GM12873 (cell line): Measurements from ENCODE around the gene FAM89B.

Source experiments
- CTCF ChIP-seq: IDR thresholded peaks from 2 replicates; pipeline ENCODE4 v1.5.1; 2012; ENCODE audit warnings: low read depth, mild to moderate bottlenecking, moderate library complexity, low read length, control low read depth; ENCODE audit not compliant: insufficient read depth; ENCODE audit errors: missing control alignments

The FAM89B gene

GRCh38 chr11:65529475-65530156 lies 42.7 kb upstream of the FAM89B start:
- no peak for TF ChIP-seq CTCF

- peak; percentile 56 for TF ChIP-seq CTCF
Observed at GRCh38 chr11:65530157-65530496, 42.2 kb upstream of the FAM89B start.

GRCh38 chr11:65532388-65533064 lies 39.8 kb upstream of the FAM89B start:
- no peak for TF ChIP-seq CTCF

- TF ChIP-seq CTCF = no peak
Observed at GRCh38 chr11:65535102-65535501, 37.2 kb upstream of the FAM89B start.

GRCh38 chr11:65536412-65537295 lies 35.7 kb upstream of the FAM89B start:
- no peak for TF ChIP-seq CTCF

- no peak for TF ChIP-seq CTCF
Observed at GRCh38 chr11:65537296-65537597, 35.1 kb upstream of the FAM89B start.

GRCh38 chr11:65537620-65538231 lies 34.6 kb upstream of the FAM89B start:
- no peak for TF ChIP-seq CTCF
